Motor neuron (in vitro differentiated cells): ENCODE results near the gene CDS1. TPM values are rescaled to one million over a fixed set of nuclear protein-coding genes. Genes with fewer than 3 reads are reported as not detected.

ENCODE experiments used
- ATAC-seq, 8 experiments: fragments of 200-7000 bp; cut with Tn5 transposase; replicated peaks in 6 of 8; 2 replicates each; pipeline ENCODE4 v1.8.0; 2021; ENCODE audit warnings: mild to moderate bottlenecking in 8 of 8, moderate library complexity in 8 of 8
- H3K27ac ChIP-seq, 2 donors: fragments of 250-450 bp; sonication (Bioruptor Pico); 2 replicates each; pipeline ENCODE4 v1.9.0; 2021; ENCODE audit warnings: antibody characterized with exemption in 2 of 2, mild to moderate bottlenecking in 2 of 2, moderate library complexity in 1 of 2
- H3K4me1 ChIP-seq, 2 donors: fragments of 250-450 bp; sonication (Bioruptor Pico); replicated peaks in 1 of 2; 2 replicates each; pipeline ENCODE4 v1.6.1; 2021; ENCODE audit warnings: antibody characterized with exemption in 2 of 2, mild to moderate bottlenecking in 2 of 2, moderate library complexity in 1 of 2
- H3K4me3 ChIP-seq, 5 donors: fragments of 250-450 bp; sonication (Bioruptor Pico); 2 replicates each; pipeline ENCODE4 v1.9.0; 2021; ENCODE audit warnings: antibody characterized with exemption in 5 of 5, mild to moderate bottlenecking in 5 of 5, moderate library complexity in 4 of 5
- WGBS, 10 experiments: fragments of 450-650 bp; shearing (Covaris generic); methylation state at CpG; one replicate each; pipeline ENCODE4 v1.0.0; 2022; 5-methylcytosine and 5-hydroxymethylcytosine counted together
- in situ Hi-C, 9 experiments: fragments of 400-800 bp; cut with MboI; loops; one replicate each; pipeline ENCODE4 v1.15.0; 2021; ENCODE audit warnings: low sequenced_read_pairs in 9 of 9, low pct_unique_long_range_greater_than_20kb in 2 of 9; ENCODE audit not compliant: unreplicated experiment in 9 of 9
- total RNA-seq, 8 experiments: library from RNA; unstranded; fragments of 300-600 nt; gene quantifications; 2 replicates each; pipeline versions ENCODE4 v1.2.3 to v1.2.4, GENCODE V29; 2022

CDS1 gene
- total RNA-seq, 8 experiments from 2014 or later: 0.59 to 23.5 (median 3.2) TPM

DNA sequence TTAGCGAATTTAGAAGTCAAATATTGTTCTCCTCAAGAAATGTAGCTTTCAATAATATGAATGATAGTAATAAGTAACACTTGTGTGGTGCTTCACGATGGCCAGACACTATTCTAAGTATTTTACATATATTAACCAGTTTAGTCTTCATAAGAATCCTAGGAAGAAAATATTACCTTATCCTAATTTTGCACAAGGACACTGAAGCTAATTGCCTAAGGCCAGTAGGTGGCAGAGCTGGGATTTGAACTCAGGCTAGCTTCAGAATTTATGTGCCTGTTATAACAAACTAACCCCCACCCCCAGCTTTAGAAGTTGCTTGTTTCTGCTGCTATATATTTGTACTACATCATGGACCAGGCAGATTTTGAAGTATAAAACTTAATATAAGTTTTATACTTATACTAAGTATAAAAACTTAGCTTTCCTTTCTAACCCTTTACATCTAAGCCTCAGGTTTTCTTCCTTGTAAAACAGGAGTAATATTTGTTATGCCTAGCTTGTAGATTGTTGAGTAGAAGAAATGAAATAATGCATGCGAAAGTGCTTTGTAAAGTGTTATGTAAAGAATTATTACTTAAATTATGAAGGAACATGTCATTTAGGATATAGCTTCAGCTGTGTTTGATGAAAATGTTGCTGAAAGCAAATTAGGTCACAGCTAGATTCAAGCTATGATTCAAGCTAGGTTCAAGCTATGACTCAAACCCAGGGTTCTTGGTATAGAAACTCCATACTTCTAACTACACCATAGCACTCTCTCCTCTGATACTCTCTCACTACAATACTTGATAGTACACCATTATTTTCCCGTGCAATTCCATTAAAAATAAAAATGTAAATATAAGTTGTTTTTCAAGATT, 4.2 kb upstream of the CDS1 start:
- 45 to 92% (median 64%) methylated on average over 1 to 4 of the region's 4 CpGs for WGBS, 10 experiments
- no peak for ATAC-seq
- in situ Hi-C loops: loop anchor here in 1 of 9 experiments (25.0 kb wide), 1 partner anchor 409 kb away; no protein-coding TSS in a partner anchor
- no peak overlapping the region for H3K27ac ChIP-seq
- H3K4me1 ChIP-seq: peaks cover 0 to 5% of the 10 kb centered on the region in 2 donors
- H3K4me3 ChIP-seq: no peak overlapping the region

DNA sequence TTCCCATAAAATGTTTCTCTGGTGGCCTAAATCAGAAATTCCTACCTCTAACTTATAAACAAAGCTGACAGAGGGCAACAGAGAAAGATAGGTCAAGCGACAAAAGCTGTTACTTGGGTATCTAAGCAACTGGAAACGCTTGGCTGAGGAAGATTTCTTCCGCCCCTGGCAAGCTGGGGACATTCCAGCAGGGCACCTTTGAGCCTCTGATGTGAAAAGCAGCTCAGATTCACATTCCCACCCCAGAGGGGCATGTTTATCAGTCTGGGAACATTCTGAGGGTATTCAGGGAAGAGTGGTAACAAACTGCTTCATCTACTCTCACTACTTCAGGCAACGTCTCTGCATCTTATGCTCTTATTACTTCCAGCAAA, 3.5 kb upstream of the CDS1 start:
- peak in 1 of 8 experiments; percentile 1 for ATAC-seq
- 33 to 100% (median 70%) methylated on average over 1 to 4 of the region's 4 CpGs for WGBS, 10 experiments
- Histone ChIP-seq H3K4me1 (peaks cover 4 to 5% of the 10 kb centered on the region in 2 donors), H3K4me3 (no peak overlapping the region), H3K27ac (no peak overlapping the region)
- in situ Hi-C loops: loop anchor here in 1 of 9 experiments (25.0 kb wide), 1 partner anchor 408 kb away; no protein-coding TSS in a partner anchor

DNA sequence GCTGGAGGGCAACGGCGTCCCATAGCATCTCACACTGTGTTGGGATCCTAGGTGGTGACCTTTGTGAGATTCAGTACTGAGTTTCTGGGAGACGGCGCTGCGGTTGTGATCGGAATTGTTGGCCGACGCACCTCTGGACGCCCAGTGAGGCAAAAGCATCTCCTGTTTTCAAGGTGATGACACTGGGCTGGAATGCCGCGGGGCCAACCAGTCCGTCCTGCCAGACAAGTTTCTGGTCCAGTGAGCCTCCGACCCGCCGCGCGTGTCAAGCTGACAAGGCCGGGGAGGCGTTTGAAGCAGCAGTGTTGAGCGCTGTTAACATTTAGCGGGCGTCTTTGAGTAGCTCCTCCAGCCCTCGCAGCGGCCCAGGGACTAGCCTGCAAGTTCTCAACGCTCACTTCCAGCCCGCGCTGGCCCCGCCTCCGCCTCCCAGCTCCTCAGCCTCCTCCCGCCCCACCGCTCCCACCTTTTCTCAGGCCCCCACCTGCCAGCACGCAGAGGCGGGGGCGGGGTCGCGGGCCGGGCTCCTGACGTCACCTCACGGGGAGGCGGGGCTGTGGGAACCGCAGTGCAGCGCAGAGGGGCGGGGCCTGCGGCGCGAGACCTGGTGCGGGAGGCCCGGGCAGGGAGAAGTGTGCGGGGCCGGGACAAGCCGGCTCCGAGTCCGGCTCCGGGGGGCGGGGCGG, 482 bp upstream of the CDS1 start:
- in situ Hi-C loops: loop anchor here in 1 of 9 experiments (25.0 kb wide), 1 partner anchor 405 kb away; no protein-coding TSS in a partner anchor
- WGBS, 10 experiments: 0 to 16% (median 0%) methylated on average over 2 to 9 of the region's 56 CpGs; no CpG with 5 or more reads in 7 of the 10 experiments

DNA sequence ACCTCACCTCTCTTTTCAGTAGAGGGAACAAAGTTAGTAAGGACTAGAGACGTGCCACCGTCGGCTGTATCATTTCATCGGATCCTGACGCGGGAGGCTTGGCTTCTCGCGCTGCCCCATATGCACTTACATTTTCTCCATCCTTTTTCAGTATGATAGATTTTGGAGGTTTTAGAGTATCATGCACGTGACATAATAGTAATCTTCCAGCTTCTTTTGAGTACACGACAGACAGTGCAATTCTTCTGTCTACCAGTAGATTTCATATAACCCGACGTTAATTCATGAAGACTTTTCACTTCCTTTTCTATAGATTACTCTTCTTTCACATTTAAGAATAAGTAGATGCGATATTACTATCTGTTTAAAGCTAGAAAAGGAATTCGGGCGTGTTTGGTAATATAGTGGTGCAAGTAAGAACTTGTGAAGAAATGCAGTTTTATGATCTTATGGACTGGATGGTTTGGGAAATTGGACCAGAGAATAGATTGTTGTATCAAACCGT, 1.0 kb downstream of the CDS1 start:
- 0 to 55% (median 18%) methylated on average over 3 to 15 of the region's 16 CpGs for WGBS, 10 experiments
- Histone ChIP-seq H3K4me3 (peak overlapping the region; percentile 60 to 82 (median 78)), H3K27ac (no peak overlapping the region), H3K4me1 (peaks cover 5% of the 10 kb centered on the region in 2 donors)
- in situ Hi-C loops: loop anchor here in 1 of 9 experiments (25.0 kb wide), 1 partner anchor 403 kb away; no protein-coding TSS in a partner anchor
- ATAC-seq: peak in 1 of 8 experiments; percentile 3

More for the DNA sequence above, 482 bp upstream of the CDS1 start:
- ATAC-seq: peak; percentile 85 to 92 (median 90)
- Histone ChIP-seq H3K4me3 (peak overlapping the region; percentile 60 to 82 (median 78)), H3K4me1 (peaks cover 5% of the 10 kb centered on the region in 2 donors), H3K27ac (peak overlapping the region in 1 of 2 donors; percentile 17)

DNA sequence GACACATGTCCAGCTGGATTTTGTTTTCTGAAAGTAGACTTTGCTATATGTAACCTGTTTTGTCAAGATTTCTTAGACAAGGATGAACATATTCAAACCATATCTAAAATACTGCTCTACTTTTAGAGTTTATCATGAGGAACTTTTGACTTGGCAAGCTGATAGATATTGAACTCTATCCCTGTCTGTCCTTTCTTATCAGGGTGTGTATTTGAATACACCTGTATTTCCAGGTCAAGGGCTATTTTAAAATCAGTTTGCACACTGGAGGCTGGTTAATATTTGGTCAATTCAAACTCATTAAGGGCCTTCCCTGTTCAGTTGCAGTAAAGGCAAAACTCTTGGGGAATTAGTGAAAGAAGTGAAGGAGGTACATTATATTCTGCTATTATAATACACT, 2.3 kb downstream of the CDS1 start:
- peaks cover 0 to 5% of the 10 kb centered on the region in 2 donors for H3K4me1 ChIP-seq
- in situ Hi-C loops: loop anchor here in 1 of 9 experiments (25.0 kb wide), 1 partner anchor 402 kb away; no protein-coding TSS in a partner anchor
- no peak for ATAC-seq
- no peak overlapping the region for H3K4me3 ChIP-seq
- H3K27ac ChIP-seq: no peak overlapping the region

DNA sequence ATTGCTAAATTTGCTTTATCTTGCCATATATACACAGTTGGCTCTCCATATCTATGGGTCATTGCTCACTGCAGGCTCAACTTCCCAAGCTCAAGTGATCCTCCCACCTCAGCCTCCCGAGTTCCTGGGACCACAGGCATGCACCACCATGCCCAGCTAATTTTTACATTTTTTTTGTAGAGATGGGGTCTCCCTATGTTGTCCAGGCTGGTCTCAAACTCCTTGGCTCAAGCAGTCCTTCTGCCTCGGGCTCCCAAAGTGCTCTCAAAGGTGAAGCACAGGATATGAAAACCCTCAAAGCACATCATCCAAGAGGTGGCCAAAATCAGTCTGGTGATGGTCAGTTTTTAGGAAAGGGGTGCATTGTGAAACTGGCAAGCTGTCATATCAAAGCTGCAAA, 11.8 kb downstream of the CDS1 start:
- in situ Hi-C loops: loop anchor here in 1 of 9 experiments (25.0 kb wide), 1 partner anchor 393 kb away; no protein-coding TSS in a partner anchor
- no peak overlapping the region for H3K4me3 ChIP-seq
- no peak for ATAC-seq
- no peak overlapping the region for H3K27ac ChIP-seq
- H3K4me1 ChIP-seq: peaks cover 0 to 6% of the 10 kb centered on the region in 2 donors
- 0 to 83% (median 57%) methylated on average over 1 to 2 of the region's 2 CpGs; no CpG with 5 or more reads in 5 of the 10 experiments for WGBS, 10 experiments

DNA sequence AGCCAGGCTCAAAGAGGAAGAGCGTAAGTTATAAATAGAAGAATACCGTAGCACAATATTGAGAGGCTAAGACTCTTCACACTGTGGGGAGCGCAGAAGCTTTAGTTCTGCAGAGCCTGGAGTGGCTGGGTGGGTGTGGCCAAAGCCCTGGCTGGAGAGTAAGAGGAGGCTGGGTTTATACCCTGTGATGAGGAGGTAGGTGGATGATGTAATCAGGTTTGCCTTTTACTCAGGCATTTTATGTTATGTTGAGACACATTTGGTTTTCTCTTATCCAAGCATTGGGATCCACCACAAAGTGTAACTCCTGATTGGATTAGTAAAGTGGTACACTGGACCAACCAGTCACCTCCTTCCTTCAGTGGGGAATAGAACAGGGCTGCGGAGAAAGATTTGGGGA, 13.9 kb downstream of the CDS1 start:
- 60 to 100% (median 87%) methylated on average over 1 to 4 of the region's 4 CpGs; no CpG with 5 or more reads in 1 of the 10 experiments for WGBS, 10 experiments
- H3K4me1 ChIP-seq: peaks cover 0 to 6% of the 10 kb centered on the region in 2 donors
- H3K27ac ChIP-seq: no peak overlapping the region
- in situ Hi-C loops: loop anchor here in 1 of 9 experiments (25.0 kb wide), 1 partner anchor 390 kb away; no protein-coding TSS in a partner anchor
- ATAC-seq: peak in 3 of 8 experiments; percentile 46 to 81 (median 47)
- no peak overlapping the region for H3K4me3 ChIP-seq

DNA sequence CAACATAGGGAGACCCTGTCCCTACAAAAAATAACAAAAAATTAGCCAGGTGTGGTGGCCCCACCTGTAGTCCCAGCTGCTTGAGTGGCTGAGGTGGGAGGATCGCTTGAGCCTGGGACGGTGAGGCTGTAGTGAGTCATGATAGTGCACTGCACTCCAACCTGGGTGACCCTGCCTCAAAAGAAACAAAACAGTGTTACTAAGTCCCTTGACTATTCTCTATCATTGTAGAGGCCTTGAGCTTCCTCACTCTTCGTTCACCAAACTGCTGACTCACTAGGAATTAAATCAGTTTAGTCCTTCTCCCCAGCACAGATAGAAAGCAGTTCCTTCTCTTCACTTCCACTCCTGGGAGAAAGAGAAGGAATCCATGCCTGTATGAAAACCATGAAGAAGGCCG, 14.5 kb downstream of the CDS1 start:
- in situ Hi-C loops: loop anchor here in 1 of 9 experiments (25.0 kb wide), 1 partner anchor 390 kb away; no protein-coding TSS in a partner anchor

DNA sequence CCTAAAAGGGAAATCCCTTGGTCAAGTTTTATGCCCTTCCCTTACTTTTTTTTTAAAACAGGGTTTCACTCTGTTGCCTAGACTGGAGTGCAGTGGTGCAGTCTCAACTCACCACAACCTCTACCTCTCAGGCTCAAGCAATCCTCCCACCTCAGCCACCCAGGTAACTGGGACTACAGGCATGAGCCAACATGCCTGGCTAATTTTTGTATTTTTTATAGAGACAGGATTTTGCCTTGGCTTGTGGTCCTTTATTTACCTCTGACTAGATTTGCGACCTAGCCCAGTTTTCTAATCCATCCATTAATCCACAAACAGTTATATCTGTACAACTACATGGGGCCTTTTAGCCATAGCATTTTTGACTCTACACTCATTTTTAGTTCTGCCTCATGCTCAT, 23.7 kb downstream of the CDS1 start:
- no peaks in the 10 kb centered on the region for H3K4me1 ChIP-seq
- 67 to 100% (median 90%) methylated on average over 1 of the region's 1 CpG; no CpG with 5 or more reads in 3 of the 10 experiments for WGBS, 10 experiments
- no peak overlapping the region for H3K4me3 ChIP-seq
- H3K27ac ChIP-seq: no peak overlapping the region
- in situ Hi-C loops: no loop called here
- ATAC-seq: no peak

More for the DNA sequence above, 14.5 kb downstream of the CDS1 start:
- no peak for ATAC-seq
- WGBS, 10 experiments: 29 to 100% (median 79%) methylated on average over 1 to 3 of the region's 4 CpGs; no CpG with 5 or more reads in 3 of the 10 experiments
- Histone ChIP-seq H3K27ac (no peak overlapping the region), H3K4me1 (peaks cover 0 to 6% of the 10 kb centered on the region in 2 donors), H3K4me3 (no peak overlapping the region)

DNA sequence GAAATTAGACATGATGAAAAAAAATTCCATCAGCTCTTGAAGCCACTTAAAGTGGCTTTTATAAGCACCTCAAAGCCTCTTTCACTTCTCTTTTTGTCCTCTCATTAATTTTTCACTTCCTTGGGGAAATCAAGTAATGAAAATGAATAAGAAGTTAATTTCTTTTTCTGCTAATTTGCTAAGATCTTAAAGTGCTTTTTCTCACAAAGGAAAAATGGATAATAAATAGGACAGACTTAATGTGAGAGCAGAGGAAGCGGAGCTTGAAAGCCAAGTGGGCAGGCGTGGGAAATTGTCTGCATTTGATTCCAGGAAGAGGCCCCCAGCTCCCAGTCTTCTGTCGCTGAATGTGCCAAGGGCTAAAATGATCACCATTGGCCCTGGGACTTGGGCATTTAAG, 28.6 kb downstream of the CDS1 start:
- no peak for ATAC-seq
- in situ Hi-C loops: no loop called here
- Histone ChIP-seq H3K4me1 (no peaks in the 10 kb centered on the region), H3K4me3 (no peak overlapping the region), H3K27ac (no peak overlapping the region)
- WGBS, 10 experiments: 33 to 100% (median 85%) methylated on average over 1 to 3 of the region's 3 CpGs; no CpG with 5 or more reads in 2 of the 10 experiments

DNA sequence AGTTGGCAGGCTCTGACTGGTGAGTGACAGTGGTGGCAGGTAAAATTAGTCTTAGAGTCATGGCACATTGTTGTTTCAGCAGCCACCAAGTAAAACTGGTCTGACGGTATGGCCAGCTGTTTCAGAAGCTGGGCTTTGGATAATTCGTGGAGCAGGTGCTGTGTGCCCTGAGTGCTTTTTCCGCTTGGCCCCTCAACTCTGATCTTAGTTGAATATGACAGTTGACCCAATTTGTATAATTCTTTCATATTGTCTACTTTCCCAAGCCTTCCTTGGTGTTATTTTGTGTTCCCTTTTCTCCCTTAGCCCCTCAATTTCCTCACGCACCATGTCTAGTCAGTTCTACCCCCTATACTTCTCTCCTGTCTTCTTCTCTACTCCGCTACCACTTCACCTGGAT, 32.0 kb downstream of the CDS1 start:
- Histone ChIP-seq H3K4me1 (no peaks in the 10 kb centered on the region), H3K4me3 (no peak overlapping the region), H3K27ac (no peak overlapping the region)
- ATAC-seq: no peak
- in situ Hi-C loops: no loop called here
- 63 to 100% (median 93%) methylated on average over 2 to 5 of the region's 5 CpGs; no CpG with 5 or more reads in 1 of the 10 experiments for WGBS, 10 experiments

DNA sequence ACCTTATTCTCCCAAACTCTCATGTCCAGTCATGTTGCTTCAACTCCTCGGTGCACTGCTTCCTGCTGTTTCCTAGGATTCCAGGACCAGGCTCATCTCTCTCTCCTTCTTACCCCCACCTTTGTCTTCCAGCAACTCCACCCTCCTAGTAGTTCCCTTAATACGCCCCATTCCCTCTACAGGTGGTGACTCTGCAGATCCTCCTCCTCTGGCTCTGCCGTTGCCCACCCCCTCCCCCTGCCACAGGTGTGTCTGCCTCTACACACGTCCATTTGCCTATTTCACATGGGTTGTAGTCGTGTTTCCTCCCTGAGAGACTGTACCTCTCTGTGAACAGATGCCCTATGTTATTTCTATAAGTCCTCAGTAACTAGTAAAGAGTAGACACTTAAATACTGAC, 32.4 kb downstream of the CDS1 start:
- WGBS, 10 experiments: 20 to 100% (median 77%) methylated on average over 1 to 2 of the region's 5 CpGs; no CpG with 5 or more reads in 2 of the 10 experiments
- ATAC-seq: no peak
- no peaks in the 10 kb centered on the region for H3K4me1 ChIP-seq

More for the DNA sequence above, 32.4 kb downstream of the CDS1 start:
- in situ Hi-C loops: no loop called here
- H3K27ac ChIP-seq: no peak overlapping the region
- H3K4me3 ChIP-seq: no peak overlapping the region
